IMR-90 (cell line): ENCODE measurements around the gene CHRNG. TPM values are rescaled to one million over a fixed set of nuclear protein-coding genes. Genes with fewer than 3 reads are reported as not detected.

Experiments used
- ATAC-seq: fragments of 200-7000 bp; cut with Tn5 transposase; 2 replicates; pipeline ENCODE4 v1.9.1; 2020; ENCODE audit warnings: low read depth, mild to moderate bottlenecking, moderate library complexity
- BruUV-seq: library from RNA; stranded (reverse); fragments of 400-500 nt; replicated peaks from 2 replicates; lab custom pipeline; 2021; lab: Mats Ljungman, UMichigan
- CTCF ChIA-PET: fragments of 300-600 bp; formaldehyde crosslinking; extraction: SDS; loops from one replicate; lab custom pipeline; 2021; ENCODE audit warnings: antibody characterized with exemption; lab: Yijun Ruan, JAX
- POLR2A ChIA-PET: fragments of 300-600 bp; sonication (Branson Sonifier 250); formaldehyde crosslinking; loops from one replicate; lab custom pipeline; 2022; ENCODE audit warnings: antibody characterized with exemption; ENCODE audit not compliant: unreplicated experiment; lab: Charles Lee
- DNase-seq: peaks from one replicate; pipeline ENCODE4 v3.0.0; 2013
- H2AFZ ChIP-seq: replicated peaks from 2 replicates; pipeline ENCODE3; 2013; ENCODE audit warnings: low read length, mild to moderate bottlenecking; ENCODE audit not compliant: poor library complexity
- H2AK5ac ChIP-seq: 2 replicates; pipeline ENCODE4 v1.6.1; 2013; ENCODE audit warnings: low read depth, low read length, inconsistent platforms
- H2AK9ac ChIP-seq: replicated peaks from 2 replicates; pipeline ENCODE3; 2013; ENCODE audit warnings: mild to moderate bottlenecking, low read depth, low read length, moderate library complexity; ENCODE audit not compliant: poor library complexity
- H2BK120ac ChIP-seq: 2 replicates; pipeline ENCODE4 v1.6.1; 2013; ENCODE audit warnings: low read depth, low read length, inconsistent platforms
- H2BK15ac ChIP-seq: 3 replicates; pipeline ENCODE4 v1.6.1; 2013; ENCODE audit warnings: low read depth, low read length, inconsistent platforms
- H2BK20ac ChIP-seq: 2 replicates; pipeline ENCODE4 v1.6.1; 2013; ENCODE audit warnings: low read depth, mild to moderate bottlenecking, inconsistent platforms, low read length, moderate library complexity
- H2BK5ac ChIP-seq: 2 replicates; pipeline ENCODE4 v1.6.1; 2013; ENCODE audit warnings: mild to moderate bottlenecking, low read depth, low read length, inconsistent platforms; ENCODE audit not compliant: poor library complexity, severe bottlenecking
- H3K14ac ChIP-seq: replicated peaks from 2 replicates; pipeline ENCODE4 v1.6.1; 2013; ENCODE audit warnings: low read depth, low read length, inconsistent platforms
- H3K18ac ChIP-seq: 2 replicates; pipeline ENCODE4 v1.6.1; 2013; ENCODE audit warnings: low read depth, low read length, control low read depth
- H3K23ac ChIP-seq: 2 replicates; pipeline ENCODE4 v1.6.1; 2013; ENCODE audit warnings: low read depth, low read length, inconsistent platforms
- H3K27ac ChIP-seq: 2 replicates; pipeline ENCODE4 v1.5.1; 2013; ENCODE audit warnings: mild to moderate bottlenecking, control low read depth, low read length; ENCODE audit not compliant: insufficient read depth
- H3K27me3 ChIP-seq: 2 replicates; pipeline ENCODE4 v1.6.1; 2013; ENCODE audit warnings: low read length; ENCODE audit not compliant: control insufficient read depth, insufficient read depth
- H3K36me3 ChIP-seq: 2 replicates; pipeline ENCODE4 v1.6.1; 2013; ENCODE audit warnings: low read length, mixed read lengths; ENCODE audit not compliant: control insufficient read depth, insufficient read depth
- H3K4ac ChIP-seq: 2 replicates; pipeline ENCODE4 v1.6.1; 2013; ENCODE audit warnings: low read depth, low read length, inconsistent platforms
- H3K4me1 ChIP-seq: 2 replicates; pipeline ENCODE4 v1.6.1; 2013; ENCODE audit warnings: low read length, mixed read lengths; ENCODE audit not compliant: control insufficient read depth, insufficient read depth
- H3K4me2 ChIP-seq: 2 replicates; pipeline ENCODE4 v1.6.1; 2013; ENCODE audit warnings: low read depth, mild to moderate bottlenecking, control low read depth, low read length, moderate library complexity
- H3K4me3 ChIP-seq: 2 replicates; pipeline ENCODE4 v1.5.1; 2013; ENCODE audit warnings: low read depth, mild to moderate bottlenecking, control low read depth, low read length, moderate library complexity; ENCODE audit not compliant: insufficient read depth
- H3K56ac ChIP-seq: 2 replicates; pipeline ENCODE4 v1.6.1; 2013; ENCODE audit warnings: low read length, inconsistent platforms; ENCODE audit not compliant: insufficient read depth; ENCODE audit errors: extremely low read depth
- H3K79me1 ChIP-seq, 2 experiments: 2 replicates each; pipeline ENCODE4 v1.6.1; 2013; ENCODE audit warnings: low read length in 2 of 2, inconsistent platforms in 1 of 2, low read depth in 1 of 2
- H3K9ac ChIP-seq: 2 replicates; pipeline ENCODE4 v1.6.1; 2013; ENCODE audit warnings: low read depth, low read length, control low read depth
- H3K9me1 ChIP-seq: 2 replicates; pipeline ENCODE4 v1.6.1; 2013; ENCODE audit warnings: low read length, inconsistent platforms; ENCODE audit not compliant: insufficient read depth
- H3K9me3 ChIP-seq: 2 replicates; pipeline ENCODE4 v1.6.1; 2013; ENCODE audit warnings: low read length; ENCODE audit not compliant: control insufficient read depth, insufficient read depth
- H4K20me1 ChIP-seq: 2 replicates; pipeline ENCODE4 v1.6.1; 2013; ENCODE audit warnings: low read length, inconsistent platforms; ENCODE audit not compliant: insufficient read depth
- H4K5ac ChIP-seq: 2 replicates; pipeline ENCODE4 v1.6.1; 2013; ENCODE audit warnings: mild to moderate bottlenecking, low read depth, low read length, control low read depth
- H4K8ac ChIP-seq, 2 experiments: 2 replicates each; pipeline ENCODE4 v1.6.1; 2013; ENCODE audit warnings: low read depth in 2 of 2, low read length in 2 of 2, control low read depth in 1 of 2, inconsistent platforms in 1 of 2
- H4K91ac ChIP-seq: 2 replicates; pipeline ENCODE4 v1.6.1; 2013; ENCODE audit warnings: low read depth, low read length, inconsistent platforms; ENCODE audit not compliant: insufficient read depth
- CEBPB ChIP-seq: IDR thresholded peaks from 2 replicates; pipeline ENCODE4 v1.6.1; 2012; ENCODE audit warnings: low read depth, low read length, improper control_type of control experiment
- CHD1 ChIP-seq: IDR thresholded peaks from 2 replicates; pipeline ENCODE4 v1.6.1; 2012; ENCODE audit warnings: low read depth, low read length, improper control_type of control experiment
- CTCF ChIP-seq: conservative IDR thresholded peaks from 2 replicates; pipeline ENCODE4 v1.5.1; 2012; ENCODE audit warnings: mild to moderate bottlenecking, low read depth, low read length, improper control_type of control experiment
- ELK1 ChIP-seq: fragments of 150-350 bp; IDR thresholded peaks from 2 replicates; pipeline ENCODE4 v1.6.1; 2016; ENCODE audit warnings: low read depth, mild to moderate bottlenecking, low read length, moderate library complexity, borderline replicate concordance
- FOS ChIP-seq: fragments of 150-350 bp; IDR thresholded peaks from 2 replicates; pipeline ENCODE4 v1.6.1; 2016; ENCODE audit warnings: low read depth, low read length
- MXI1 ChIP-seq: IDR thresholded peaks from 2 replicates; pipeline ENCODE4 v1.6.1; 2012; ENCODE audit warnings: low read depth, mild to moderate bottlenecking, low read length, moderate library complexity, borderline replicate concordance
- NFE2L2 ChIP-seq: fragments of 150-350 bp; IDR thresholded peaks from 2 replicates; pipeline ENCODE4 v1.6.1; 2016; ENCODE audit warnings: low read depth, mild to moderate bottlenecking, low read length
- POLR2A ChIP-seq: IDR thresholded peaks from 2 replicates; pipeline ENCODE4 v1.6.1; 2012; ENCODE audit warnings: mild to moderate bottlenecking, low read depth, low read length
- RAD21 ChIP-seq: IDR thresholded peaks from 2 replicates; pipeline ENCODE4 v1.6.1; 2012; ENCODE audit warnings: low read length, improper control_type of control experiment
- RCOR1 ChIP-seq: IDR thresholded peaks from 2 replicates; pipeline ENCODE4 v1.6.1; 2012; ENCODE audit warnings: mild to moderate bottlenecking, low read length, improper control_type of control experiment; ENCODE audit not compliant: insufficient replicate concordance
- SMC3 ChIP-seq: fragments of 150-350 bp; IDR thresholded peaks from 2 replicates; pipeline ENCODE4 v1.6.1; 2016; ENCODE audit warnings: low read depth, mild to moderate bottlenecking, antibody characterized with exemption, low read length, moderate library complexity
- USF2 ChIP-seq: fragments of 150-350 bp; IDR thresholded peaks from 2 replicates; pipeline ENCODE4 v1.6.1; 2017; ENCODE audit warnings: mild to moderate bottlenecking, antibody characterized with exemption, low read length, low read depth
- WGBS, 2 experiments: methylation state at CpG; one replicate each; pipeline versions ENCODE4 v1.1.5 to v1.1.7; 2013; ENCODE audit warnings: missing lambda C conversion rate in 2 of 2; ENCODE audit not compliant: insufficient read length in 1 of 2; ENCODE audit errors: extremely low coverage in 2 of 2; 5-methylcytosine and 5-hydroxymethylcytosine counted together
- dilution Hi-C: fragments of 300-500 bp; cut with HindIII; formaldehyde crosslinking; loops from one replicate; pipeline ENCODE4 v1.14.3; 2018; ENCODE audit warnings: low sequenced_read_pairs; ENCODE audit not compliant: unreplicated experiment
- in situ Hi-C: fragments of 300-500 bp; cut with MboI; formaldehyde crosslinking; loops from 3 replicates; pipeline ENCODE4 v1.14.3; 2019; ENCODE audit warnings: low sequenced_read_pairs, inconsistent platforms, mixed read lengths
- intact Hi-C: fragments of 100-400 bp; cut with micrococcal nuclease; formaldehyde crosslinking; loops from 2 replicates; pipeline ENCODE4 v1.10.0; 2022
- polyA plus RNA-seq, 3 experiments: library from polyadenylated mRNA; depleted of rRNA; stranded (reverse); fragments of >200 nt; gene quantifications; 2 replicates each; pipeline ENCODE4 v1.2.3, GENCODE V29; 2012; ENCODE audit warnings: low replicate concordance in 1 of 3
- total RNA-seq: library from RNA; depleted of rRNA; stranded (reverse); fragments of >200 nt; gene quantifications from 2 replicates; pipeline ENCODE4 v1.2.3, GENCODE V29; 2012

Gene CHRNG
- total and polyA plus RNA-seq, 2 of the 4 experiments (the other 2 are of a cell fraction) = not detected

- no peaks in the 10 kb centered on the region for H4K20me1 ChIP-seq
- intact Hi-C loops (no loop called here), in situ Hi-C loops (no loop called here), dilution Hi-C loops (no loop called here)
- H2AK5ac ChIP-seq = no peak overlapping the region
- no peak overlapping the region for H2AK9ac ChIP-seq
- TF ChIP-seq ELK1 (no peak), NFE2L2 (no peak), CEBPB (no peak), POLR2A (no peak), FOS (no peak), CTCF (no peak), USF2 (no peak), SMC3 (no peak), CHD1 (no peak), RAD21 (no peak), RCOR1 (no peak), MXI1 (no peak)
- no TSS peak for BruUV-seq
- no peak overlapping the region for H4K91ac ChIP-seq
- no peak overlapping the region for H3K4me3 ChIP-seq
- H3K4ac ChIP-seq = no peak overlapping the region
- no peak overlapping the region for H3K23ac ChIP-seq
- no peak overlapping the region for H4K8ac ChIP-seq
- no peak overlapping the region for H2AFZ ChIP-seq
- H3K9ac ChIP-seq = no peak overlapping the region
- no peak overlapping the region for H3K14ac ChIP-seq
- no peaks in the 10 kb centered on the region for H3K36me3 ChIP-seq
- no peak overlapping the region for H3K18ac ChIP-seq
- no peak overlapping the region for H2BK120ac ChIP-seq
- H3K56ac ChIP-seq = no peak overlapping the region
- ATAC-seq = no peak
- H3K9me1 ChIP-seq = no peaks in the 10 kb centered on the region
- WGBS, 2 experiments = 57% methylated on average over 3 of the region's 6 CpGs; no CpG with 5 or more reads in 1 of the 2 experiments
- H4K5ac ChIP-seq = no peak overlapping the region
- no peaks in the 10 kb centered on the region for H3K79me1 ChIP-seq
- POLR2A ChIA-PET = no interaction called here
- no peaks in the 10 kb centered on the region for H3K4me1 ChIP-seq
- no peak overlapping the region for H2BK15ac ChIP-seq
- CTCF ChIA-PET = no interaction called here
- no peak overlapping the region for H3K27ac ChIP-seq
- H2BK20ac ChIP-seq = no peak overlapping the region
- H3K4me2 ChIP-seq = no peak overlapping the region
- H3K27me3 ChIP-seq = peaks cover 45% of the 10 kb centered on the region
- no peak overlapping the region for H2BK5ac ChIP-seq
- no peak for DNase-seq
- H3K9me3 ChIP-seq = no peaks in the 10 kb centered on the region
These were observed 11.5 kb upstream of the CHRNG start for GRCh38 chr2:232527905-232528470.
